OCI-LY1 (cell line): Measurements from ENCODE around the gene PARN.

Source experiments
- EZH2 ChIP-seq: fragments of 200-600 bp; sonication (generic), shearing (Covaris generic); IDR thresholded peaks from 2 replicates; pipeline ENCODE4 v1.8.0; 2017; ENCODE audit warnings: borderline replicate concordance, mixed run types, mild to moderate bottlenecking, antibody characterized with exemption, low read length, moderate library complexity, mixed read lengths
- TF ChIP-seq, protein P1 (sequence below): fragments of 200-600 bp; sonication (generic), shearing (Covaris generic); IDR thresholded peaks from 2 replicates; pipeline ENCODE4 v1.5.1; 2017; ENCODE audit warnings: mild to moderate bottlenecking, antibody characterized with exemption, low read length, moderate library complexity, mixed read lengths

DNA sequence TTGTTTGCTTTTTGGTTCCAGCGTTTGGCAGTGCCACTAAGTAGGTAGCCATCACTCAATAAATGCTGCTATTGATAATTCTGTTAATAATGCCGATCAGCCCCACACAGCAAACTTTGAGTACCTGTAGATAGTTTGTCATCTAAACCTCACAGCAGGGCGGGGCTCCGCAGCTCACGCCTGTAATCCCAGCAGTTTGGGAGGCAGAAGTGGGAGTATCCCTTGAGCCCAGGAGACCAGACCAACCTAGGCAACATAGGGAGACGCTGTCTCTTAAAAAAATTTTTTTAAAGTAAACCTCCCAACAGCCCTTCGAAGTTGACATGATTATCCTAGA, 4.3 kb upstream of the PARN start:
- TF ChIP-seq, protein P1, sequence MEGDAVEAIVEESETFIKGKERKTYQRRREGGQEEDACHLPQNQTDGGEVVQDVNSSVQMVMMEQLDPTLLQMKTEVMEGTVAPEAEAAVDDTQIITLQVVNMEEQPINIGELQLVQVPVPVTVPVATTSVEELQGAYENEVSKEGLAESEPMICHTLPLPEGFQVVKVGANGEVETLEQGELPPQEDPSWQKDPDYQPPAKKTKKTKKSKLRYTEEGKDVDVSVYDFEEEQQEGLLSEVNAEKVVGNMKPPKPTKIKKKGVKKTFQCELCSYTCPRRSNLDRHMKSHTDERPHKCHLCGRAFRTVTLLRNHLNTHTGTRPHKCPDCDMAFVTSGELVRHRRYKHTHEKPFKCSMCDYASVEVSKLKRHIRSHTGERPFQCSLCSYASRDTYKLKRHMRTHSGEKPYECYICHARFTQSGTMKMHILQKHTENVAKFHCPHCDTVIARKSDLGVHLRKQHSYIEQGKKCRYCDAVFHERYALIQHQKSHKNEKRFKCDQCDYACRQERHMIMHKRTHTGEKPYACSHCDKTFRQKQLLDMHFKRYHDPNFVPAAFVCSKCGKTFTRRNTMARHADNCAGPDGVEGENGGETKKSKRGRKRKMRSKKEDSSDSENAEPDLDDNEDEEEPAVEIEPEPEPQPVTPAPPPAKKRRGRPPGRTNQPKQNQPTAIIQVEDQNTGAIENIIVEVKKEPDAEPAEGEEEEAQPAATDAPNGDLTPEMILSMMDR = no peak
- no peak for TF ChIP-seq EZH2
